Keratinocyte (primary cell): ENCODE results near the gene HTR3E. TPM values are rescaled to one million over a fixed set of nuclear protein-coding genes. Genes with fewer than 3 reads are reported as not detected.

ENCODE experiments used
- DNase-seq: peaks from one replicate; pipeline ENCODE4 v3.0.0-alpha.2; 2011; ENCODE audit warnings: low read depth, missing footprints, low spot score
- FAIRE-seq: peaks from 2 replicates; lab custom pipeline; 2011; peaks lifted over from hg19 to GRCh38; lab: Jason Lieb, UNC
- H2AFZ ChIP-seq: 2 replicates; pipeline ENCODE4 v1.6.0; 2012; ENCODE audit warnings: low read length, control low read depth, inconsistent platforms; ENCODE audit not compliant: control insufficient read depth
- H3K27ac ChIP-seq: 2 replicates; pipeline ENCODE4 v1.5.1; 2011; ENCODE audit warnings: low read length; ENCODE audit not compliant: control insufficient read depth, insufficient read depth
- H3K27me3 ChIP-seq: 3 replicates; pipeline ENCODE4 v1.6.0; 2011; ENCODE audit warnings: low read length; ENCODE audit not compliant: control insufficient read depth, insufficient read depth; ENCODE audit errors: extremely low read depth
- H3K36me3 ChIP-seq, 2 experiments: 2 replicates in 1 of 2; 3 replicates in 1 of 2; pipeline ENCODE4 v1.5.1; 2011; ENCODE audit warnings: low read length in 2 of 2, mild to moderate bottlenecking in 1 of 2; ENCODE audit not compliant: control insufficient read depth in 2 of 2, insufficient read depth in 2 of 2; ENCODE audit errors: extremely low read depth in 1 of 2
- H3K4me1 ChIP-seq: 3 replicates; pipeline ENCODE4 v1.5.1; 2011; ENCODE audit warnings: low read length; ENCODE audit not compliant: control insufficient read depth, insufficient read depth; ENCODE audit errors: extremely low read depth
- H3K4me2 ChIP-seq: 3 replicates; pipeline ENCODE4 v1.6.0; 2011; ENCODE audit warnings: low read depth, low read length; ENCODE audit not compliant: control insufficient read depth, insufficient read depth; ENCODE audit errors: extremely low read depth
- H3K4me3 ChIP-seq, 3 experiments: fragments of 200-600 bp in 1 of 3; sonication (generic) in 1 of 3; 2 replicates in 2 of 3; 3 replicates in 1 of 3; pipeline ENCODE4 v1.5.1; 2011 to 2016; ENCODE audit warnings: low read length in 3 of 3, mild to moderate bottlenecking in 3 of 3, control low read depth in 2 of 3, inconsistent platforms in 1 of 3, low read depth in 1 of 3, mixed read lengths in 1 of 3, mixed run types in 1 of 3, moderate library complexity in 1 of 3; ENCODE audit not compliant: control insufficient read depth in 2 of 3, insufficient read depth in 2 of 3; ENCODE audit errors: extremely low read depth in 1 of 3
- H3K79me2 ChIP-seq: 2 replicates; pipeline ENCODE4 v1.6.0; 2012; ENCODE audit warnings: low read length; ENCODE audit not compliant: control insufficient read depth, insufficient read depth
- H3K9ac ChIP-seq: 3 replicates; pipeline ENCODE4 v1.6.0; 2011; ENCODE audit warnings: low read length; ENCODE audit not compliant: control insufficient read depth, insufficient read depth; ENCODE audit errors: extremely low read depth
- H3K9me1 ChIP-seq: 3 replicates; pipeline ENCODE4 v1.6.0; 2011; ENCODE audit warnings: low read length; ENCODE audit not compliant: control insufficient read depth, insufficient read depth; ENCODE audit errors: extremely low read depth
- H3K9me3 ChIP-seq: 2 replicates; pipeline ENCODE4 v1.5.1; 2012; ENCODE audit warnings: low read depth, low read length; ENCODE audit not compliant: control insufficient read depth
- H4K20me1 ChIP-seq: 3 replicates; pipeline ENCODE4 v1.6.0; 2011; ENCODE audit warnings: low read length; ENCODE audit not compliant: control insufficient read depth, insufficient read depth; ENCODE audit errors: extremely low read depth
- EZH2 ChIP-seq: IDR thresholded peaks from one replicate; pipeline ENCODE4 v1.6.1; 2012; ENCODE audit warnings: inconsistent platforms, mild to moderate bottlenecking, low read length, moderate library complexity
- dilution Hi-C: fragments of 300-500 bp; cut with MboI; formaldehyde crosslinking; loops from one replicate; pipeline ENCODE4 v1.7.0; 2020; ENCODE audit warnings: low sequenced_read_pairs; ENCODE audit not compliant: extremely low pct_ligation_motif_present
- polyA plus RNA-seq, 5 experiments: library from polyadenylated mRNA; depleted of rRNA in 3 of 5; stranded (reverse) in 3 of 5; stranded (forward) in 1 of 5; unstranded in 1 of 5; fragments of >200 nt; gene quantifications; 1 replicate in 1 of 5; 2 replicates in 3 of 5; 3 replicates in 1 of 5; pipeline versions ENCODE4 v1.2.1 to v1.2.3, GENCODE V29; 2011 to 2012; ENCODE audit warnings: missing spikeins in 2 of 5, low read depth in 1 of 5, low replicate concordance in 1 of 5
- TF ChIP-seq, protein P1 (sequence below), 3 experiments: IDR thresholded peaks in 1 of 3; conservative IDR thresholded peaks in 1 of 3; optimal IDR thresholded peaks in 1 of 3; 2 replicates in 2 of 3; 3 replicates in 1 of 3; pipeline versions ENCODE3 to v1.5.1; 2011; ENCODE audit warnings: low read length in 3 of 3, mild to moderate bottlenecking in 3 of 3, moderate library complexity in 2 of 3, control low read depth in 1 of 3, inconsistent platforms in 1 of 3; ENCODE audit not compliant: insufficient read depth in 2 of 3; ENCODE audit errors: extremely low read depth in 1 of 3

HTR3E gene
- polyA plus RNA-seq, 1 donor (not counting 4 experiments of a cell fraction or from before 2014, with no cell fraction given), result not detected

DNA sequence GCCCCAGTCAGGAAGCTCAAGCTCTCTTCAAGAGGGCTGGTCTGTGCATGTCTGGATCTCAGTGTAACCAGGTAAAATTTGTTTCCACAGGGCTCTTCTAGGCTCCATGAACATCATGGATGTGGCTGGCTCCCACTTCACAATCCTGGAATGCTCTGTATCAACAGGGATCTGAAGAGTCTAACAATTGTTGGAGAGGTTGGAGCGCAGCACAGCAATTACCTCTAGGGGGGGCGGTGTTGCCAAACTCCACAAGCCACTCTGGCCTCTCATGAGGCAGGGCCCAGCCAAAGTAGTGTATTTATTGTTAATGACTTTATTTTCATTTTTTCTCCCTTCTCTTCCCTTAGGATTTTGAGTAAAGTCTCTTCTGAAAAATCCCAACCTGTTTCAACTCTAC lies 32.1 kb downstream of the HTR3E start:
- Histone ChIP-seq H3K27ac (no peak overlapping the region), H2AFZ (peak overlapping the region; percentile 58), H3K27me3 (no peaks in the 10 kb centered on the region), H4K20me1 (no peaks in the 10 kb centered on the region), H3K36me3 (no peaks in the 10 kb centered on the region), H3K4me1 (peaks cover 5% of the 10 kb centered on the region), H3K4me2 (no peak overlapping the region), H3K9me1 (no peaks in the 10 kb centered on the region), H3K4me3 (no peak overlapping the region), H3K9me3 (no peaks in the 10 kb centered on the region), H3K9ac (no peak overlapping the region), H3K79me2 (no peaks in the 10 kb centered on the region)
- dilution Hi-C loops, result no loop called here
- DNase-seq, result no peak
- TF ChIP-seq EZH2, result no peak
- TF ChIP-seq, protein P1, sequence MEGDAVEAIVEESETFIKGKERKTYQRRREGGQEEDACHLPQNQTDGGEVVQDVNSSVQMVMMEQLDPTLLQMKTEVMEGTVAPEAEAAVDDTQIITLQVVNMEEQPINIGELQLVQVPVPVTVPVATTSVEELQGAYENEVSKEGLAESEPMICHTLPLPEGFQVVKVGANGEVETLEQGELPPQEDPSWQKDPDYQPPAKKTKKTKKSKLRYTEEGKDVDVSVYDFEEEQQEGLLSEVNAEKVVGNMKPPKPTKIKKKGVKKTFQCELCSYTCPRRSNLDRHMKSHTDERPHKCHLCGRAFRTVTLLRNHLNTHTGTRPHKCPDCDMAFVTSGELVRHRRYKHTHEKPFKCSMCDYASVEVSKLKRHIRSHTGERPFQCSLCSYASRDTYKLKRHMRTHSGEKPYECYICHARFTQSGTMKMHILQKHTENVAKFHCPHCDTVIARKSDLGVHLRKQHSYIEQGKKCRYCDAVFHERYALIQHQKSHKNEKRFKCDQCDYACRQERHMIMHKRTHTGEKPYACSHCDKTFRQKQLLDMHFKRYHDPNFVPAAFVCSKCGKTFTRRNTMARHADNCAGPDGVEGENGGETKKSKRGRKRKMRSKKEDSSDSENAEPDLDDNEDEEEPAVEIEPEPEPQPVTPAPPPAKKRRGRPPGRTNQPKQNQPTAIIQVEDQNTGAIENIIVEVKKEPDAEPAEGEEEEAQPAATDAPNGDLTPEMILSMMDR (optimal IDR thresholded peaks at IDR 0.05 in 1 of 3, IDR thresholded peaks at IDR 0.05 in 1 of 3, conservative IDR thresholded peaks at IDR 0.05 in 1 of 3; ENCODE audit: extremely low read depth in 1 of 3, insufficient read depth in 2 of 3, low read length in 3 of 3), result peak; percentile 40 to 58 (median 52)
- FAIRE-seq, result no peak

GRCh38 chr3:184132945-184133344 lies 36.1 kb downstream of the HTR3E start:
- H3K27me3 ChIP-seq, result no peaks in the 10 kb centered on the region
- dilution Hi-C loops, result no loop called here
- no peaks in the 10 kb centered on the region for H4K20me1 ChIP-seq
- H3K9ac ChIP-seq, result no peak overlapping the region
- TF ChIP-seq, protein P1 (optimal IDR thresholded peaks at IDR 0.05 in 1 of 3, IDR thresholded peaks at IDR 0.05 in 1 of 3, conservative IDR thresholded peaks at IDR 0.05 in 1 of 3; ENCODE audit: extremely low read depth in 1 of 3, insufficient read depth in 2 of 3, low read length in 3 of 3), result no peak
- no peaks in the 10 kb centered on the region for H3K9me1 ChIP-seq
- no peak overlapping the region for H2AFZ ChIP-seq
- H3K36me3 ChIP-seq, result peaks cover 0 to 1% of the 10 kb centered on the region in 2 experiments
- peaks cover 17% of the 10 kb centered on the region for H3K4me1 ChIP-seq
- H3K4me2 ChIP-seq, result no peak overlapping the region
- H3K9me3 ChIP-seq, result no peaks in the 10 kb centered on the region
- FAIRE-seq (no peak), DNase-seq (no peak)
- no peak overlapping the region for H3K27ac ChIP-seq
- peaks cover 31% of the 10 kb centered on the region for H3K79me2 ChIP-seq
- no peak overlapping the region for H3K4me3 ChIP-seq
